GM19397 (cell line): ENCODE measurements around the gene ANKDD1A.

Source experiments
- ATAC-seq: cut with Tn5 transposase; IDR thresholded peaks from one replicate; pipeline ENCODE4 v1.9.1; 2021; ENCODE audit warnings: mild to moderate bottlenecking, moderate library complexity; ENCODE audit not compliant: unreplicated experiment

ANKDD1A gene

GRCh38 chr15:64960153-64960552 lies 48.5 kb downstream of the ANKDD1A start:
- no peak for ATAC-seq

- ATAC-seq: no peak
These were observed 49.3 kb downstream of the ANKDD1A start for GRCh38 chr15:64961013-64961412.

GRCh38 chr15:64969401-64969800 lies 57.7 kb downstream of the ANKDD1A start:
- ATAC-seq: no peak

GRCh38 chr15:64970698-64971097 lies 59.0 kb downstream of the ANKDD1A start:
- no peak for ATAC-seq

- no peak for ATAC-seq
These were observed 63.7 kb downstream of the ANKDD1A start for GRCh38 chr15:64975390-64975789.

- no peak for ATAC-seq
These were observed 67.6 kb downstream of the ANKDD1A start for GRCh38 chr15:64979252-64979710.

- no peak for ATAC-seq
These were observed 70.2 kb downstream of the ANKDD1A start for GRCh38 chr15:64981812-64982431.

GRCh38 chr15:64982472-64982871 lies 70.8 kb downstream of the ANKDD1A start:
- ATAC-seq: no peak

GRCh38 chr15:64985366-64986033 lies 73.8 kb downstream of the ANKDD1A start:
- no peak for ATAC-seq

GRCh38 chr15:64987136-64987535 lies 75.4 kb downstream of the ANKDD1A start:
- ATAC-seq: no peak

GRCh38 chr15:64989416-64990167 lies 77.9 kb downstream of the ANKDD1A start, which contains the start of gene SPG21:
Gene SPG21 (minus strand): TSS chr15:64989914. CDS start chr15:64983569, 6,345 bp downstream.
- ATAC-seq: peak; percentile 94

GRCh38 chr15:64990168-64990470 lies 78.4 kb downstream of the ANKDD1A start:
- ATAC-seq: no peak

GRCh38 chr15:64991536-64992135 lies 79.9 kb downstream of the ANKDD1A start:
- ATAC-seq: no peak

- ATAC-seq: no peak
These were observed 81.6 kb downstream of the ANKDD1A start for GRCh38 chr15:64993290-64993689.

GRCh38 chr15:64997066-64997465 lies 85.4 kb downstream of the ANKDD1A start:
- ATAC-seq: no peak

GRCh38 chr15:64997745-64998375 lies 86.2 kb downstream of the ANKDD1A start:
- no peak for ATAC-seq

GRCh38 chr15:65004993-65005392 lies 93.3 kb downstream of the ANKDD1A start:
- ATAC-seq: no peak

GRCh38 chr15:65006876-65007275 lies 95.2 kb downstream of the ANKDD1A start:
- ATAC-seq: no peak
